H1 (cell line): ENCODE data around the gene GPC3. TPM values are rescaled to one million over a fixed set of nuclear protein-coding genes. Genes with fewer than 3 reads are reported as not detected.
"Not testable (repeated sequence)": the region's sequence is repeated elsewhere in the genome, so short reads cannot be mapped to it uniquely, and the experiment has no call there.

ENCODE experiments used
- CTCF ChIA-PET: fragments of 300-600 bp; sonication (Branson Sonifier 250); formaldehyde crosslinking; loops from one replicate; lab custom pipeline; 2021; ENCODE audit not compliant: partially characterized antibody; lab: Charles Lee
- POLR2A ChIA-PET: fragments of 300-600 bp; sonication (Branson Sonifier 250); formaldehyde crosslinking; loops from one replicate; lab custom pipeline; 2021; ENCODE audit warnings: inconsistent platforms; ENCODE audit not compliant: partially characterized antibody; lab: Charles Lee
- DNase-seq, 2 experiments: peaks; one replicate each; pipeline versions ENCODE4 v3.0.0 to v3.0.0-alpha.2; 2010 to 2022; ENCODE audit warnings: low spot score in 2 of 2, low read depth in 1 of 2, mixed read lengths in 1 of 2
- FAIRE-seq: peaks from 2 replicates; lab custom pipeline; 2011; peaks lifted over from hg19 to GRCh38; lab: Jason Lieb, UNC
- H2AFZ ChIP-seq: 2 replicates; pipeline ENCODE4 v1.8.1; 2012; ENCODE audit warnings: low read length, inconsistent platforms
- H2AK5ac ChIP-seq: 2 replicates; pipeline ENCODE4 v1.6.1; 2013; ENCODE audit warnings: low read depth, low read length
- H2BK120ac ChIP-seq: replicated peaks from 2 replicates; pipeline ENCODE3; 2013; ENCODE audit warnings: low read depth, low read length, inconsistent platforms
- H2BK12ac ChIP-seq: 2 replicates; pipeline ENCODE4 v1.6.1; 2013; ENCODE audit warnings: low read depth, low read length
- H2BK15ac ChIP-seq: 2 replicates; pipeline ENCODE4 v1.6.1; 2013; ENCODE audit warnings: low read length
- H2BK20ac ChIP-seq: 2 replicates; pipeline ENCODE4 v1.6.1; 2013; ENCODE audit warnings: low read length
- H2BK5ac ChIP-seq: 2 replicates; pipeline ENCODE4 v1.6.1; 2013; ENCODE audit warnings: low read depth, low read length
- H3K14ac ChIP-seq: 2 replicates; pipeline ENCODE4 v1.6.1; 2013; ENCODE audit warnings: inconsistent platforms; ENCODE audit not compliant: insufficient read length
- H3K18ac ChIP-seq: 2 replicates; pipeline ENCODE4 v1.6.1; 2013; ENCODE audit warnings: low read length; ENCODE audit errors: extremely low read depth
- H3K23ac ChIP-seq: 2 replicates; pipeline ENCODE4 v1.6.1; 2013; ENCODE audit warnings: inconsistent platforms; ENCODE audit not compliant: insufficient read length
- H3K23me2 ChIP-seq: 2 replicates; pipeline ENCODE4 v1.6.1; 2013; ENCODE audit warnings: low read depth, low read length
- H3K27ac ChIP-seq: 2 replicates; pipeline ENCODE4 v1.6.1; 2011; ENCODE audit warnings: low read depth, low read length, inconsistent platforms
- H3K27me3 ChIP-seq, 4 experiments: replicated peaks in 1 of 4; 1 replicate in 1 of 4; 2 replicates in 3 of 4; pipeline versions ENCODE4 v1.6.1 to v1.8.1; 2011 to 2013; ENCODE audit warnings: low read length in 3 of 4, mild to moderate bottlenecking in 3 of 4, inconsistent platforms in 2 of 4, mixed read lengths in 2 of 4, moderate library complexity in 1 of 4; ENCODE audit not compliant: control insufficient read depth in 3 of 4, insufficient read depth in 3 of 4; ENCODE audit errors: extremely low read depth in 1 of 4
- H3K36me3 ChIP-seq, 4 experiments: 2 replicates each; pipeline versions ENCODE4 v1.6.1 to v1.8.1; 2011 to 2013; ENCODE audit warnings: mild to moderate bottlenecking in 4 of 4, low read length in 3 of 4, moderate library complexity in 2 of 4, control low read depth in 1 of 4, inconsistent platforms in 1 of 4; ENCODE audit not compliant: insufficient read depth in 4 of 4, control insufficient read depth in 2 of 4
- H3K4ac ChIP-seq: replicated peaks from 2 replicates; pipeline ENCODE3; 2013; ENCODE audit warnings: low read length, low read depth, mixed read lengths, inconsistent platforms; ENCODE audit not compliant: insufficient read length
- H3K4me1 ChIP-seq, 4 experiments: replicated peaks in 1 of 4; 1 replicate in 1 of 4; 2 replicates in 3 of 4; pipeline versions ENCODE4 v1.6.1 to v1.8.1; 2011 to 2013; ENCODE audit warnings: low read length in 3 of 4, inconsistent platforms in 2 of 4, mixed read lengths in 1 of 4; ENCODE audit not compliant: insufficient read depth in 4 of 4, control insufficient read depth in 3 of 4
- H3K4me2 ChIP-seq, 2 experiments: 2 replicates each; pipeline versions ENCODE4 v1.6.1 to v1.8.1; 2011 to 2013; ENCODE audit warnings: low read depth in 2 of 2, low read length in 2 of 2, control low read depth in 1 of 2, inconsistent platforms in 1 of 2, mild to moderate bottlenecking in 1 of 2; ENCODE audit not compliant: insufficient read depth in 1 of 2
- H3K4me3 ChIP-seq, 4 experiments: fragments of 200-600, 300-600 bp in 1 of 4; sonication (generic), shearing (Covaris generic), sonication (Bioruptor Twin) in 1 of 4; 2 replicates each; pipeline versions ENCODE4 v1.5.1 to v1.8.1; 2011 to 2016; ENCODE audit warnings: low read length in 4 of 4, low read depth in 3 of 4, control low read depth in 2 of 4, inconsistent platforms in 2 of 4, mild to moderate bottlenecking in 2 of 4, mixed read lengths in 1 of 4, moderate library complexity in 1 of 4; ENCODE audit not compliant: insufficient read depth in 2 of 4; ENCODE audit errors: extremely low read depth in 1 of 4
- H3K56ac ChIP-seq: replicated peaks from 2 replicates; pipeline ENCODE3; 2013; ENCODE audit warnings: low read depth, mild to moderate bottlenecking, mixed read lengths, low read length, inconsistent platforms; ENCODE audit not compliant: insufficient read length
- H3K79me1 ChIP-seq: 2 replicates; pipeline ENCODE4 v1.6.1; 2013; ENCODE audit warnings: low read depth, low read length, control low read depth
- H3K79me2 ChIP-seq, 2 experiments: 2 replicates each; pipeline versions ENCODE4 v1.6.1 to v1.8.1; 2012 to 2013; ENCODE audit warnings: low read length in 2 of 2, mild to moderate bottlenecking in 2 of 2, inconsistent platforms in 1 of 2; ENCODE audit not compliant: insufficient read depth in 2 of 2, control insufficient read depth in 1 of 2
- H3K9ac ChIP-seq, 4 experiments: replicated peaks in 1 of 4; 1 replicate in 1 of 4; 2 replicates in 3 of 4; pipeline versions ENCODE4 v1.6.1 to v1.8.1; 2011 to 2013; ENCODE audit warnings: low read depth in 3 of 4, low read length in 3 of 4, control low read depth in 2 of 4, mild to moderate bottlenecking in 2 of 4, moderate library complexity in 2 of 4, inconsistent platforms in 1 of 4; ENCODE audit errors: extremely low read depth in 1 of 4
- H3K9me3 ChIP-seq, 2 experiments: 2 replicates each; pipeline versions ENCODE4 v1.6.1 to v1.8.1; 2012 to 2013; ENCODE audit warnings: mild to moderate bottlenecking in 2 of 2, moderate library complexity in 2 of 2, control low read depth in 1 of 2, inconsistent platforms in 1 of 2, low read depth in 1 of 2, low read length in 1 of 2, mixed read lengths in 1 of 2; ENCODE audit not compliant: insufficient read depth in 2 of 2
- H4K20me1 ChIP-seq, 2 experiments: replicated peaks in 1 of 2; 2 replicates each; pipeline versions ENCODE3 to v1.8.1; 2011 to 2013; ENCODE audit warnings: inconsistent platforms in 2 of 2, low read length in 2 of 2, mild to moderate bottlenecking in 1 of 2; ENCODE audit not compliant: insufficient read depth in 2 of 2, control insufficient read depth in 1 of 2
- H4K5ac ChIP-seq: 2 replicates; pipeline ENCODE4 v1.6.1; 2013; ENCODE audit warnings: low read length, low read depth, mixed read lengths, inconsistent platforms; ENCODE audit not compliant: insufficient read length
- H4K8ac ChIP-seq: 2 replicates; pipeline ENCODE4 v1.8.0; 2013; ENCODE audit warnings: mild to moderate bottlenecking, moderate library complexity, low read length, inconsistent platforms; ENCODE audit not compliant: insufficient read depth; ENCODE audit errors: extremely low read depth
- H4K91ac ChIP-seq: replicated peaks from 2 replicates; pipeline ENCODE3; 2013; ENCODE audit warnings: low read length, mixed read lengths, inconsistent platforms; ENCODE audit not compliant: insufficient read length
- WGBS, 2 experiments: shearing (Covaris generic) in 1 of 2; methylation state at CpG; one replicate each; pipeline versions ENCODE4 v1.1.6 to v1.1.7; 2013 to 2015; ENCODE audit warnings: low lambda C conversion rate in 2 of 2, mixed read lengths in 2 of 2, inconsistent platforms in 1 of 2, low coverage in 1 of 2, missing lambda C conversion rate in 1 of 2; ENCODE audit not compliant: insufficient replicate concordance in 2 of 2, insufficient coverage in 1 of 2, insufficient read length in 1 of 2; ENCODE audit errors: extremely low coverage in 1 of 2, missing lambda C conversion rate in 1 of 2; 5-methylcytosine and 5-hydroxymethylcytosine counted together
- polyA plus RNA-seq, 7 experiments: library from polyadenylated mRNA; depleted of rRNA in 3 of 7; stranded (reverse) in 5 of 7; unstranded in 2 of 7; fragments of >200 nt in 5 of 7; fragments of 200-250 nt in 2 of 7; gene quantifications; 1 replicate in 5 of 7; 2 replicates in 1 of 7; 4 replicates in 1 of 7; pipeline versions ENCODE4 v1.2.1 to v1.2.3, GENCODE V29; 2011 to 2013; ENCODE audit warnings: missing spikeins in 2 of 7, mixed read lengths in 2 of 7
- total RNA-seq: library from RNA; stranded (reverse); fragmentation: NEBNext Ultra II Directional; extraction: Animal tissue kit (Norgen Biotek cat#: 25700); gene quantifications from 2 replicates; pipeline ENCODE4 v1.2.1, GENCODE V29; 2021

The GPC3 gene
- total and polyA plus RNA-seq, 2 of the 8 experiments (the other 6 are each of a cell fraction or from before 2014, with no cell fraction given): 64.8 to 71.9 TPM

DNA sequence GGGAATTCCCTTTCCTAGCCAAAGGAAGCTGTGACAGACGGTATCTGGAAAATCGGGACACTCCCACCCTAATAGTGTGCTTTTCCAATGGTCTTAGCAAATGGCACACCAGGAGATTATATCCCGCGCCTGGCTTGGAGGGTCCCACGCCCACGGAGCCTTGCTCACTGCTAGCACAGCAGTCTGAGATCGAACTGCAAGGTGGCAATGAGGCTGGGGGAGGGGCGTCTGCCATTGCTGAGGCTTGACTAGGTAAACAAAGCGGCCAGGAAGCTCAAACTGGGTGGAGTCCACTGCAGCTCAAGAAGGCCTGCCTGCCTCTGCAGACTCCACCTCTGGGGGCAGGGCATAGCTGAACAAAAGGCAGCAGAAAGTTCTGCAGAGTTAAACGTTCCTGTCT lies 364.0 kb downstream of the GPC3 start:
- H3K79me2 ChIP-seq, FAIRE-seq, H2BK120ac ChIP-seq, H3K4ac ChIP-seq, H3K23ac ChIP-seq, H3K23me2 ChIP-seq, H3K4me1 ChIP-seq, H3K18ac ChIP-seq, POLR2A ChIA-PET, H4K20me1 ChIP-seq, H4K8ac ChIP-seq, H3K9me3 ChIP-seq, DNase-seq, H4K91ac ChIP-seq, H2AFZ ChIP-seq, H2BK20ac ChIP-seq, H3K14ac ChIP-seq, H3K79me1 ChIP-seq, H3K36me3 ChIP-seq, H3K27ac ChIP-seq, H2AK5ac ChIP-seq, H3K4me3 ChIP-seq, H3K4me2 ChIP-seq, H3K27me3 ChIP-seq, H2BK12ac ChIP-seq, H3K9ac ChIP-seq, H2BK5ac ChIP-seq, H3K56ac ChIP-seq, CTCF ChIA-PET, H2BK15ac ChIP-seq, H4K5ac ChIP-seq: not testable (repeated sequence)
- WGBS, 2 experiments: 91% methylated on average over 4 of the region's 10 CpGs; no CpG with 5 or more reads in 1 of the 2 experiments
